ENCODE measurements around the gene TRIM2.
"Not testable (repeated sequence)": the region's sequence is repeated elsewhere in the genome, so short reads cannot be mapped to it uniquely, and the experiment has no call there.

Gene TRIM2

GRCh38 chr4:153191795-153192363 is 12.4 kb upstream of the TRIM2 start:
- no peak for DNase-seq

DNA sequence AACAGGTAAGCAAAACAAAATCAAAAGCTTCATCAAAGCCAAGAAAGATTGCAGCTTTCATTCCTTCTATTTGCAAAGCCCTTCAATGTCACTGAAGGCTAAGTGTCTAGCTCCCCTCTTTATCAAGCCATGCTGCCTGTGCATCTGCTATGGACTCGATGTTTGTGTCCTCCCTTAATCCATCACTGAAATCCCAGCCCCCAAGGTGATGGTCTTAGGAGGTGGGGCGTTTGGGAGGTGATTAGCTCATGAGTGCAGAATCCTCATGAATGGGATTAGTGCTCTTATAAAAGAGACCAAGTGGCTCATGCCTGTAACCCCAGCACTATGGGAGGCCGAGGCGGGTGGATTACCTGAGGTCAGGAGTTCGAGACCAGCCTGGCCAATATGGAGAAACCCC is 6.9 kb upstream of the TRIM2 start:
- DNase-seq: no peak

DNA sequence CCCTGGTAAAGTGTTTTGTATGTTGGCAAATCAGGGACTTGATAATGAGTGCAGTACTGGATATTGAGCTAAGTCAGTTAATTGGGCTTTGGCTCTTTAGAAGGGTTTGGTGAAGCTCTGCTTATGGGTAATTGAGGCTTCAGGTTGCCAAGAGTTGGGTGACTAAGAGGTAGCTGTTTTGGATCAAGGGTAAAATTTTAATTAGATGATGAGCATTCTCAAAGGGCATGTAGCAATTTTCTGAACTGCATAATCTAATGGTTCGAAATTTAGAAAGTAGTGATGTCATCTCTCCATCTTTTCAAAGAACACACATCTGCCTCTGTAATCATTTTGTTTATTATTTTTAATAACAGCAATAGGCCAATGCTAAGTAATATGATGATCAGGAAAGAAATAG is 5.5 kb upstream of the TRIM2 start:
- no peak for DNase-seq

DNA sequence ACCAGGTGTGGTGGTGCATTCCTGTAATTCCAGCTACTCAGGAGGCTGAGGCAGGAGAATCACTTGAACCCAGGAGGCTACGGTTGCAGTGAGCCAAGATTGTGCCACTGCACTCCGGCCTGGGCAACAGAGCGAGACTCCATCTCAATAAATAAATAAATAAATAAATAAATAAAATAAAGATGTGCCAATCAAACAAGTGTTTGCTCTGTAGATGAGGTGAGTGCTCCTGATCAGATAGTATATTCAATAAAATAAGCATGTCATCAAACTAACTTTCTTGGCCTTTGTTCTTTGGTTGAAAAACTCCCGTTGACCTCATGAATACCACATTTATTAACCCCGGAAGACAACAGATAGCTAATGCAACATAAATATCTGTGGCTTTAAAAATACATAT is 497 bp upstream of the TRIM2 start:
- not testable (repeated sequence) for DNase-seq

- DNase-seq: no peak
These were observed 745 bp downstream of the TRIM2 start for GRCh38 chr4:153204728-153205648.

GRCh38 chr4:153205757-153206156 is 1.5 kb downstream of the TRIM2 start:
- DNase-seq: no peak

DNA sequence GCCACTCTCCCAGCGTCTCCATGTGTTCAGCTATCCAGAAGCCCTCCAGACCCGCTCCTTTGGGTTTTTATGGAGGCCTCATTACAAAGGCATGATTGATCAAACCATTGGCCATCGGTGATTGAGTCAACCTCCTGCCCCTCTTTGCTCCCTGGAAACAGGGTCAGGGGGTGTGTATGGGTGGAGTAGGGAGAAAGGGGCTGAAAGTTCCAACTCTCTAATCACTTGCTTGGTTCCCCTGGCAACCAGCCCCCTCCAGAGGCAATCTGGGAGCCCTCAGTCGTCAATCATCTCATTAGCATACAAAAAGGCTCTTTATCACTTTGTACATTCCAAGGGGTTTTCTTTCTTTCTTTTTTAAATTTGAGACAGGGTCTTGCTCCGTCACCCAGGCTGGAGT is 2.3 kb downstream of the TRIM2 start:
- no peak for DNase-seq

DNA sequence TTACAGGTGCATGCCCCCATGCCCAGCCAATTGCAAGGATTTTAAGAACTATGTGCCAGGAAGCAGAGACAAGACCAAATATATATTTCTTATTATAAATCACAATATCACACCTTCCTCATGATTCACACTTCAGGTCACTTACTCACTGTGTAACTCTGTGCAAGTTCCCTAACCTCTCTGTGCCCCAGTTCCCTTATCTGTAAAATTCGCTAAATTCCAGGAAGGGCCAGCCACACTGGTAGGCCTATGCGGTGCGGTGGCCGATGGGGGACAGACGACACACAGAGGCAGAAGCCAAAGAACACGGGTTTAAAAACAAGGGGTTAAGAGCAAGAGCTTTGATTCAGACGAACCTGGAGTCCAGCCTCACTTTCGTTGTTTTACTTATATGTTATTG is 2.8 kb downstream of the TRIM2 start:
- DNase-seq: no peak

DNA sequence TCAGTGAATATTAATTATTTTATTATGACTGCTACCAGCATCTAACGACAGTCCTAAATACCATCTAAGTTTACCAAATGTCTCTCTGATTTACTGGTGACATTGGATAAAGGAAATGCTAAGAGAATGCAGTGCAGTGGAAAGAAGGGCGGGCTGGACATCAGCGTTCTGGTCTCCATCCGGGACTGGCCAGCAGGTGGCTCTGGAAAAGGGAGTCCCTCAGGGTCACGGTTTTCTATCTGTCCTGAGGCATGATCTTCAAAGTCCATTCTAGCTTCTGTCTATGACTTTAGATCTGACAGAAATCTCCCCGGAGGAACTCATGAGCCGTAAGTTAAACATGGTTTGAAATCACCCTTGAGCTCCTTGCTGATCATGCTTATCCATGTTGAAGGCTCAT is 3.3 kb downstream of the TRIM2 start:
- no peak for DNase-seq

GRCh38 chr4:153209410-153209809 is 5.2 kb downstream of the TRIM2 start:
- peak; percentile 60 for DNase-seq

DNA sequence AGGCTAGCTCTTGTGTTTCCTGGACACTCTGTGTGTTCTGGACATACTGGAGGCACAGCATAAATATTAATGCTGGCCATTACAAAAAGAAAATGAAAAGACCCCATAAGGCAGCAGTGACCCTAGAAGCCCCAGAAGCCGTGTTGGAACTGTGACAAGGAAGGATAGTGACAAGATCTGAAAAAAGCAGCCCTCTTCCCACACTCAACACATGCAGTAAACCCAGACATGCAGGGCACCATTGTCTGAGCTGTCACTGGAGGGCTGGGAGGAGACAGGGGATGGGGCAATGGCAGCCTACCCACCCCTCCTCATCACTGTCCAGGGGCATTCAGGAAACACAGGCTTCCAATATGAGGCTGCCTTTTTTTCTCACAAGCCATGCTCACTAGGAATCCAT is 6.5 kb downstream of the TRIM2 start:
- no peak for DNase-seq

DNA sequence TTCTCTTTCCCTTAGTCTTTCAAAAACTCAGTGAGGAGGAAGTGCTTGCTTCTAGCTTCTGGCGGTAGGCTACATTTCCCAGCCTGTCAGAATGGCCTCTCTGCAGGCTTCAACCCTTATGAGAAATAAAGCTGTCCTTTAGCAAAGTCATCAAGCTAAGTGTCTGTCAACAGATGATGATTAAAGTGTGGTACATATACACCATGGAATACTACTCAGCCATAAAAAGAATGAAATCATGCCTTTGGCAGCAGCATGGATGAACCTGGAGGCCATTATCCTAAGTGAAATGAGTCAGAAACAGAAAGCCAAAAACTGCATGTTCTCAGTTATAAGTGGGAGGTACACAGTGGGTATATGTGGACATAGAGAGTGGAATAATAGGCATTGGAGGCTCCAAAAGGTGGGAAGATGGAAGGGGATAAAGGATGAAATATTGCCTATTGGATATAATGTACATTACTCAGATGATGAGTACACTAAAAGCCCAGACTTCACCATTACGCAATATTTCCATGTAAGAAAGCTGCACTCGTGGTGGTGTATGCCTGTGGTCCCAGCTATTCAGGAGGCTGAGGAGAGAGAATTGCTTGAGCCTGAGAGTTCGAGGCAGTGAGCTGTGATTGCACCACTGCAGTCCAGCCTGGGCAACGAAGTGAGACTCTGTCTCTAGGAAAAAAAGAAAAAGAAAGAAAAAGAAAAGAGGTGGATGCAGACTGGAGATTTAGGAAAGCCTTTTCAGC is 7.9 kb downstream of the TRIM2 start:
- no peak for DNase-seq

DNA sequence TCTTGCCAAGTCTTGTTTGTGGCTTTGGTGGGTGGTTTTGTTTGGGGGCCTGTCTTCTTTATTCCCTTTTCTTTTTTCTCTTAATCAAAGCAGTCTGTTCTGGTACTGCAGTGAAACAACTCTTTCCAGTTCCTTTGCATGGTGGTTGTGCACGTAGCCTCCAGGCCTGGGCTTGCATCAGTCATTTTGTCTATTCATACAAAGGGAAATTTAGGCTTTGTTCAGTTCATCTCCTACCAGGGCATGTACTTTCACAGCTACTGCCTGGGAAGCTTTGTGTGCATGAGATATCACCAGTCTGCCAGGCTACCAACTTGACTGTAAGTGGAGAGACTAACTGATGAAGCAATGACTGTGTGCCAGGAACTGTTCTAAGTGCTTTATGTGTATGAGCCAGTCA is 8.5 kb downstream of the TRIM2 start:
- no peak for DNase-seq

GRCh38 chr4:153215921-153216320 is 11.7 kb downstream of the TRIM2 start:
- no peak for DNase-seq

DNA sequence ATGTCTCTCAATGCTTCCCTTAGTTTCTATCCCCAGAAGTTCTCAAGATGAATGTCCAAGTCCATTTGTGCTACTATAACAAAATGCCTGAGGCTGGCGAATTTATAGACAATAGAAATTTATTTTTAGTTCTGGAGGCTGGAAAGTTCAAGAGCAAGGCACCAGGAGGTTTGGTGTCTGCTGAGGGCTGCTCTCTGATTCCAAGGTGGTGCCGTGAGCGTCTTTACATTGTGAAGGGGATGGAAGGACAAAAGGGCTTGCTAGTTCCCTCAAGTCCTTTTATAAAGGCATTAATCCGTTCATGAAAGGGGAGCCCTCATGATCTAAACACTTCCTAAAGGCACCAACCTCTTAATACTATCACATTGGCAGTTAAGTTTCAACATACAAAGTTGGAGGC is 12.3 kb downstream of the TRIM2 start:
- no peak for DNase-seq

DNA sequence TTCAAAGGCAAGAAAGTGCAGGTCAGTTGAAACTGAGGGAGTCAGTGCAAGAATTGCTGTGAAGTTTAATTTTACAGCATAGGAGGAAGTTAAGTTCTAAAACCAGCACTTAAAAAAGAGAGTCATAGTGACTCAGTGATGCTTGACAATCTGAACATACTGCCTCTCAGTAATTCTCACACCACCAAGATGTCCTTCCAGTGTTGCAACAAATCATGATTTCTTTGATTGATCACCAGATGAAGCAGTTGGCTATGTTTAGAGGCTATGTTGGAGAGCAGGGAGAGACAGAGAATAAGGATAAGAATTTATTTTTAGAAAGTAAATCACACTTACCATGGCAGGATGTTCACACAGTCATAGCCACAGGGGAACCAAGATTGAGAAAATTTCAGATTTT is 13.2 kb downstream of the TRIM2 start:
- DNase-seq: no peak

- no peak for DNase-seq
These were observed 14.7 kb downstream of the TRIM2 start for GRCh38 chr4:153218961-153219360.

GRCh38 chr4:153220682-153221395 is 16.6 kb downstream of the TRIM2 start:
- no peak for DNase-seq

GRCh38 chr4:153221783-153222706 is 17.8 kb downstream of the TRIM2 start:
- peak; percentile 16 for DNase-seq

- DNase-seq: no peak
These were observed 18.6 kb downstream of the TRIM2 start for GRCh38 chr4:153222707-153223426.

- DNase-seq: no peak
These were observed 19.2 kb downstream of the TRIM2 start for GRCh38 chr4:153223427-153223801.
